HEK293 (cell line): ENCODE results near the gene KLHL21.

Source experiments
- CTCF ChIA-PET: fragments of 350-600 bp; formaldehyde crosslinking; extraction: SDS; loops from one replicate; lab custom pipeline; 2021; ENCODE audit warnings: antibody characterized with exemption; lab: Yijun Ruan, JAX
- POLR2A ChIA-PET: fragments of 300-600 bp; formaldehyde crosslinking; extraction: SDS; loops from one replicate; lab custom pipeline; 2020; ENCODE audit warnings: antibody characterized with exemption, inconsistent platforms; lab: Yijun Ruan, JAX
- H3K27ac ChIP-seq: fragments of 200-500 bp; sonication (Bioruptor generic); 2 replicates; pipeline ENCODE4 v1.5.1; 2014; ENCODE audit warnings: low read depth, low read length, control low read depth, inconsistent platforms; ENCODE audit errors: extremely low read depth
- H3K36me3 ChIP-seq, 2 experiments: fragments of 200-500 bp in 1 of 2; sonication (Bioruptor generic) in 1 of 2; 1 replicate in 1 of 2; 2 replicates in 1 of 2; pipeline ENCODE4 v1.5.1; 2014 to 2017; ENCODE audit warnings: inconsistent platforms in 2 of 2, low read length in 2 of 2; ENCODE audit not compliant: control insufficient read depth in 2 of 2, insufficient read depth in 1 of 2
- H3K4me1 ChIP-seq: fragments of 200-500 bp; sonication (Bioruptor generic); 2 replicates; pipeline ENCODE4 v1.5.1; 2014; ENCODE audit warnings: mild to moderate bottlenecking, low read length, inconsistent platforms; ENCODE audit not compliant: control insufficient read depth, insufficient read depth
- H3K4me3 ChIP-seq: 2 replicates; pipeline ENCODE4 v1.5.1; 2011; ENCODE audit warnings: low read depth, mild to moderate bottlenecking, control low read depth, low read length, moderate library complexity
- H3K9me3 ChIP-seq: fragments of 200-500 bp; sonication (Bioruptor generic); 2 replicates; pipeline ENCODE4 v1.5.1; 2014; ENCODE audit warnings: low read depth, low read length, inconsistent platforms; ENCODE audit not compliant: control insufficient read depth, insufficient read depth
- BCL11A ChIP-seq: fragments of 450-650 bp; formaldehyde crosslinking; IDR thresholded peaks from 2 replicates; pipeline ENCODE4 v1.5.1; 2016; ENCODE audit warnings: low read depth, missing biosample characterization, missing genetic modification characterization
- KLF10 ChIP-seq: fragments of 450-650 bp; IDR thresholded peaks from 2 replicates; pipeline ENCODE4 v1.5.1; 2018; ENCODE audit warnings: missing biosample characterization, mild to moderate bottlenecking, missing genetic modification characterization
- MYNN ChIP-seq: fragments of 450-650 bp; formaldehyde crosslinking; IDR thresholded peaks from 2 replicates; pipeline ENCODE4 v1.5.1; 2016; ENCODE audit warnings: missing biosample characterization, missing genetic modification characterization, borderline replicate concordance
- RBAK ChIP-seq: fragments of 450-650 bp; formaldehyde crosslinking; IDR thresholded peaks from 2 replicates; pipeline ENCODE4 v1.5.1; 2016; ENCODE audit warnings: missing biosample characterization, missing genetic modification characterization
- SCRT2 ChIP-seq: fragments of 450-650 bp; formaldehyde crosslinking; IDR thresholded peaks from 2 replicates; pipeline ENCODE4 v1.5.1; 2016; ENCODE audit warnings: missing biosample characterization, missing genetic modification characterization
- TCF7L2 ChIP-seq: IDR thresholded peaks from 2 replicates; pipeline ENCODE4 v1.6.1; 2011; ENCODE audit warnings: low read depth, mild to moderate bottlenecking, inconsistent platforms, low read length, moderate library complexity, borderline replicate concordance
- YY1 ChIP-seq: fragments of 450-650 bp; formaldehyde crosslinking; IDR thresholded peaks from 2 replicates; pipeline ENCODE4 v1.5.1; 2018; ENCODE audit warnings: missing biosample characterization, missing genetic modification characterization
- ZFP41 ChIP-seq: fragments of 450-650 bp; formaldehyde crosslinking; IDR thresholded peaks from 2 replicates; pipeline ENCODE4 v1.5.1; 2016; ENCODE audit warnings: missing biosample characterization, missing genetic modification characterization, borderline replicate concordance
- ZFP69B ChIP-seq: fragments of 450-650 bp; formaldehyde crosslinking; IDR thresholded peaks from 2 replicates; pipeline ENCODE4 v1.5.1; 2016; ENCODE audit warnings: missing biosample characterization, missing genetic modification characterization
- ZNF302 ChIP-seq: fragments of 450-650 bp; formaldehyde crosslinking; IDR thresholded peaks from 2 replicates; pipeline ENCODE4 v1.5.1; 2016; ENCODE audit warnings: missing biosample characterization, missing genetic modification characterization, low read depth
- ZNF394 ChIP-seq: fragments of 450-650 bp; formaldehyde crosslinking; IDR thresholded peaks from 2 replicates; pipeline ENCODE4 v1.5.1; 2016; ENCODE audit warnings: missing biosample characterization, missing genetic modification characterization, mild to moderate bottlenecking, moderate library complexity, borderline replicate concordance
- TF ChIP-seq, protein P1 (sequence below): fragments of 450-650 bp; formaldehyde crosslinking; IDR thresholded peaks from 2 replicates; pipeline ENCODE4 v1.5.1; 2016; ENCODE audit warnings: missing biosample characterization, missing genetic modification characterization, borderline replicate concordance
- TF ChIP-seq, protein P2 (sequence below): fragments of 450-650 bp; formaldehyde crosslinking; IDR thresholded peaks from 2 replicates; pipeline ENCODE4 v1.5.1; 2016; ENCODE audit warnings: missing biosample characterization, missing genetic modification characterization
- TF ChIP-seq, protein P3 (sequence below): fragments of 450-650 bp; IDR thresholded peaks from 2 replicates; pipeline ENCODE4 v1.5.1; 2018; ENCODE audit warnings: missing biosample characterization, missing genetic modification characterization
- TF ChIP-seq, protein P4 (sequence below): fragments of 450-650 bp; formaldehyde crosslinking; IDR thresholded peaks from 2 replicates; pipeline ENCODE4 v1.5.1; 2017; ENCODE audit warnings: missing biosample characterization, missing genetic modification characterization
- TF ChIP-seq, protein P5 (sequence below): fragments of 450-650 bp; formaldehyde crosslinking; conservative IDR thresholded peaks from 2 replicates; pipeline ENCODE4 v1.5.1; 2016; ENCODE audit warnings: low read depth, missing biosample characterization, missing genetic modification characterization

KLHL21 gene

DNA sequence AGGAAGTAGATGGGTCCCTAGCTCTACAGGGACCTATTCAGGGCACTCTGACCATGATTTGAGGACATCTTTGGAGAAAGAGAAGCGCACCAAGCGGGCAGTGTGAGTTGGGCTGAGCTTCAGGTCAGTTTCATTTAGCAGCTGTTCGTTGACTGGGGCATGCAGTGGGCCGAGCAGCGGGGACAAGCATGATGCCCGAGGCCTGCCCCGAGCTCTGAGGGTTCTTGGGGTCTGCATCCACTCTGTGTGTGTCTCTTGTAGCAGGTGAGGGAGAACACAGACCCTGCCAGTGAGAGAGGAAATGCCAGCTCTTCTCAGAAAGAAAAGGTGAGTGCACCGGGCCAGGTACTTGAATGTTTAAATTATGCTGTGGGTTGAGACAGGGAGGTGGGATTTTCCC, 27.4 kb upstream of the KLHL21 start:
- ChIA-PET CTCF (interaction anchor here (0.6 kb wide), 1 partner anchor 1277 kb away, joined by 3 read pairs; no protein-coding TSS in a partner anchor), POLR2A (no interaction called here)
- peaks cover 28 to 86% of the 10 kb centered on the region in 2 experiments; a peak in 2 of 3 replicates for H3K36me3 ChIP-seq
- no peaks in the 10 kb centered on the region for H3K9me3 ChIP-seq
- no peak overlapping the region for H3K27ac ChIP-seq
- no peaks in the 10 kb centered on the region for H3K4me1 ChIP-seq
- no peak overlapping the region for H3K4me3 ChIP-seq
- TF ChIP-seq, protein P1, sequence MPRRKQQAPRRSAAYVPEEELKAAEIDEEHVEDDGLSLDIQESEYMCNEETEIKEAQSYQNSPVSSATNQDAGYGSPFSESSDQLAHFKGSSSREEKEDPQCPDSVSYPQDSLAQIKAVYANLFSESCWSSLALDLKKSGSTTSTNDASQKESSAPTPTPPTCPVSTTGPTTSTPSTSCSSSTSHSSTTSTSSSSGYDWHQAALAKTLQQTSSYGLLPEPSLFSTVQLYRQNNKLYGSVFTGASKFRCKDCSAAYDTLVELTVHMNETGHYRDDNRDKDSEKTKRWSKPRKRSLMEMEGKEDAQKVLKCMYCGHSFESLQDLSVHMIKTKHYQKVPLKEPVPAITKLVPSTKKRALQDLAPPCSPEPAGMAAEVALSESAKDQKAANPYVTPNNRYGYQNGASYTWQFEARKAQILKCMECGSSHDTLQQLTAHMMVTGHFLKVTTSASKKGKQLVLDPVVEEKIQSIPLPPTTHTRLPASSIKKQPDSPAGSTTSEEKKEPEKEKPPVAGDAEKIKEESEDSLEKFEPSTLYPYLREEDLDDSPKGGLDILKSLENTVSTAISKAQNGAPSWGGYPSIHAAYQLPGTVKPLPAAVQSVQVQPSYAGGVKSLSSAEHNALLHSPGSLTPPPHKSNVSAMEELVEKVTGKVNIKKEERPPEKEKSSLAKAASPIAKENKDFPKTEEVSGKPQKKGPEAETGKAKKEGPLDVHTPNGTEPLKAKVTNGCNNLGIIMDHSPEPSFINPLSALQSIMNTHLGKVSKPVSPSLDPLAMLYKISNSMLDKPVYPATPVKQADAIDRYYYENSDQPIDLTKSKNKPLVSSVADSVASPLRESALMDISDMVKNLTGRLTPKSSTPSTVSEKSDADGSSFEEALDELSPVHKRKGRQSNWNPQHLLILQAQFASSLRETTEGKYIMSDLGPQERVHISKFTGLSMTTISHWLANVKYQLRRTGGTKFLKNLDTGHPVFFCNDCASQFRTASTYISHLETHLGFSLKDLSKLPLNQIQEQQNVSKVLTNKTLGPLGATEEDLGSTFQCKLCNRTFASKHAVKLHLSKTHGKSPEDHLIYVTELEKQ = no peak
- no peak for TF ChIP-seq SCRT2 (tag by site-specific recombination)
- TF ChIP-seq MYNN (tag by site-specific recombination) = no peak
- TF ChIP-seq TCF7L2 = no peak
- no peak for TF ChIP-seq YY1
- no peak for TF ChIP-seq ZNF302
- no peak for TF ChIP-seq ZFP69B (tag by site-specific recombination)
- no peak for TF ChIP-seq ZFP41 (tag by site-specific recombination)
- TF ChIP-seq RBAK (tag by site-specific recombination) = no peak
- TF ChIP-seq, protein P2, sequence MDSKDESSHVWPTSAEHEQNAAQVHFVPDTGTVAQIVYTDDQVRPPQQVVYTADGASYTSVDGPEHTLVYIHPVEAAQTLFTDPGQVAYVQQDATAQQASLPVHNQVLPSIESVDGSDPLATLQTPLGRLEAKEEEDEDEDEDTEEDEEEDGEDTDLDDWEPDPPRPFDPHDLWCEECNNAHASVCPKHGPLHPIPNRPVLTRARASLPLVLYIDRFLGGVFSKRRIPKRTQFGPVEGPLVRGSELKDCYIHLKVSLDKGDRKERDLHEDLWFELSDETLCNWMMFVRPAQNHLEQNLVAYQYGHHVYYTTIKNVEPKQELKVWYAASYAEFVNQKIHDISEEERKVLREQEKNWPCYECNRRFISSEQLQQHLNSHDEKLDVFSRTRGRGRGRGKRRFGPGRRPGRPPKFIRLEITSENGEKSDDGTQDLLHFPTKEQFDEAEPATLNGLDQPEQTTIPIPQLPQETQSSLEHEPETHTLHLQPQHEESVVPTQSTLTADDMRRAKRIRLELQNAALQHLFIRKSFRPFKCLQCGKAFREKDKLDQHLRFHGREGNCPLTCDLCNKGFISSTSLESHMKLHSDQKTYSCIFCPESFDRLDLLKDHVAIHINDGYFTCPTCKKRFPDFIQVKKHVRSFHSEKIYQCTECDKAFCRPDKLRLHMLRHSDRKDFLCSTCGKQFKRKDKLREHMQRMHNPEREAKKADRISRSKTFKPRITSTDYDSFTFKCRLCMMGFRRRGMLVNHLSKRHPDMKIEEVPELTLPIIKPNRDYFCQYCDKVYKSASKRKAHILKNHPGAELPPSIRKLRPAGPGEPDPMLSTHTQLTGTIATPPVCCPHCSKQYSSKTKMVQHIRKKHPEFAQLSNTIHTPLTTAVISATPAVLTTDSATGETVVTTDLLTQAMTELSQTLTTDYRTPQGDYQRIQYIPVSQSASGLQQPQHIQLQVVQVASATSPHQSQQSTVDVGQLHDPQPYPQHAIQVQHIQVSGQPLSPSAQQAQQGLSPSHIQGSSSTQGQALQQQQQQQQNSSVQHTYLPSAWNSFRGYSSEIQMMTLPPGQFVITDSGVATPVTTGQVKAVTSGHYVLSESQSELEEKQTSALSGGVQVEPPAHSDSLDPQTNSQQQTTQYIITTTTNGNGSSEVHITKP (tag by site-specific recombination) = no peak
- no peak for TF ChIP-seq ZNF394
- TF ChIP-seq, protein P3, sequence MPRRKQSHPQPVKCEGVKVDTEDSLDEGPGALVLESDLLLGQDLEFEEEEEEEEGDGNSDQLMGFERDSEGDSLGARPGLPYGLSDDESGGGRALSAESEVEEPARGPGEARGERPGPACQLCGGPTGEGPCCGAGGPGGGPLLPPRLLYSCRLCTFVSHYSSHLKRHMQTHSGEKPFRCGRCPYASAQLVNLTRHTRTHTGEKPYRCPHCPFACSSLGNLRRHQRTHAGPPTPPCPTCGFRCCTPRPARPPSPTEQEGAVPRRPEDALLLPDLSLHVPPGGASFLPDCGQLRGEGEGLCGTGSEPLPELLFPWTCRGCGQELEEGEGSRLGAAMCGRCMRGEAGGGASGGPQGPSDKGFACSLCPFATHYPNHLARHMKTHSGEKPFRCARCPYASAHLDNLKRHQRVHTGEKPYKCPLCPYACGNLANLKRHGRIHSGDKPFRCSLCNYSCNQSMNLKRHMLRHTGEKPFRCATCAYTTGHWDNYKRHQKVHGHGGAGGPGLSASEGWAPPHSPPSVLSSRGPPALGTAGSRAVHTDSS = no peak
- TF ChIP-seq, protein P4, sequence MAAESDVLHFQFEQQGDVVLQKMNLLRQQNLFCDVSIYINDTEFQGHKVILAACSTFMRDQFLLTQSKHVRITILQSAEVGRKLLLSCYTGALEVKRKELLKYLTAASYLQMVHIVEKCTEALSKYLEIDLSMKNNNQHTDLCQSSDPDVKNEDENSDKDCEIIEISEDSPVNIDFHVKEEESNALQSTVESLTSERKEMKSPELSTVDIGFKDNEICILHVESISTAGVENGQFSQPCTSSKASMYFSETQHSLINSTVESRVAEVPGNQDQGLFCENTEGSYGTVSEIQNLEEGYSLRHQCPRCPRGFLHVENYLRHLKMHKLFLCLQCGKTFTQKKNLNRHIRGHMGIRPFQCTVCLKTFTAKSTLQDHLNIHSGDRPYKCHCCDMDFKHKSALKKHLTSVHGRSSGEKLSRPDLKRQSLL (tag by site-specific recombination) = no peak
- TF ChIP-seq, protein P5, sequence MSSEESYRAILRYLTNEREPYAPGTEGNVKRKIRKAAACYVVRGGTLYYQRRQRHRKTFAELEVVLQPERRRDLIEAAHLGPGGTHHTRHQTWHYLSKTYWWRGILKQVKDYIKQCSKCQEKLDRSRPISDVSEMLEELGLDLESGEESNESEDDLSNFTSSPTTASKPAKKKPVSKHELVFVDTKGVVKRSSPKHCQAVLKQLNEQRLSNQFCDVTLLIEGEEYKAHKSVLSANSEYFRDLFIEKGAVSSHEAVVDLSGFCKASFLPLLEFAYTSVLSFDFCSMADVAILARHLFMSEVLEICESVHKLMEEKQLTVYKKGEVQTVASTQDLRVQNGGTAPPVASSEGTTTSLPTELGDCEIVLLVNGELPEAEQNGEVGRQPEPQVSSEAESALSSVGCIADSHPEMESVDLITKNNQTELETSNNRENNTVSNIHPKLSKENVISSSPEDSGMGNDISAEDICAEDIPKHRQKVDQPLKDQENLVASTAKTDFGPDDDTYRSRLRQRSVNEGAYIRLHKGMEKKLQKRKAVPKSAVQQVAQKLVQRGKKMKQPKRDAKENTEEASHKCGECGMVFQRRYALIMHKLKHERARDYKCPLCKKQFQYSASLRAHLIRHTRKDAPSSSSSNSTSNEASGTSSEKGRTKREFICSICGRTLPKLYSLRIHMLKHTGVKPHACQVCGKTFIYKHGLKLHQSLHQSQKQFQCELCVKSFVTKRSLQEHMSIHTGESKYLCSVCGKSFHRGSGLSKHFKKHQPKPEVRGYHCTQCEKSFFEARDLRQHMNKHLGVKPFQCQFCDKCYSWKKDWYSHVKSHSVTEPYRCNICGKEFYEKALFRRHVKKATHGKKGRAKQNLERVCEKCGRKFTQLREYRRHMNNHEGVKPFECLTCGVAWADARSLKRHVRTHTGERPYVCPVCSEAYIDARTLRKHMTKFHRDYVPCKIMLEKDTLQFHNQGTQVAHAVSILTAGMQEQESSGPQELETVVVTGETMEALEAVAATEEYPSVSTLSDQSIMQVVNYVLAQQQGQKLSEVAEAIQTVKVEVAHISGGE = no peak
- TF ChIP-seq BCL11A (tag by site-specific recombination) = no peak
- TF ChIP-seq KLF10 (tag by site-specific recombination) = no peak
